ENCODE measurements around the gene KANK4. TPM values are rescaled to one million over a fixed set of nuclear protein-coding genes. Genes with fewer than 3 reads are reported as not detected.
"Not testable (repeated sequence)": the region's sequence is repeated elsewhere in the genome, so short reads cannot be mapped to it uniquely, and the experiment has no call there.

Gene KANK4
- total RNA-seq, 1 donor: under 0.01 TPM

DNA sequence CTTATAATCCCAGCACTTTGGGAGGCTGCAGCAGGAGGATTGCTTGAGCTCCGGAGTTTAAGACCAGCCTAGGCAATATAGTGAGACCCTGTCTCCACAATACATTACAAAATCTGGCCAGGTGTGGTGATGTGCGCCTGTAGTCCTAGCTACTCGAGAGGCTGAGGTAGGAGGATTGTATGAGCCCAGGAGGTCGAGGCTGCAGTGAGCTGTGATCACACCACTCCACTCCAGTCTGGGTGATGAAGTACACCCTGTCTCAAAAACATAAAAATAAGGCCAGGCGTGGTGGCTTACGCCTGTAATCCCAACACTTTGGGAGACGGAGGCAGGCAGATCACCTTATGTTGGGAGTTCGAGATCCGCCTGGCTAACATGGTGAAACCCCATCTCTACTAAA is 96.9 kb downstream of the KANK4 start:
- H3K79me2 ChIP-seq (ENCODE audit: insufficient read depth, low read length): no peaks in the 10 kb centered on the region
- H2AFZ ChIP-seq (ENCODE audit: low read length): no peak overlapping the region
- H3K36me3 ChIP-seq (ENCODE audit: insufficient read depth, low read length): no peaks in the 10 kb centered on the region
- no peaks in the 10 kb centered on the region for H4K20me1 ChIP-seq (ENCODE audit: insufficient read depth, low read length)
- H3K4me2 ChIP-seq (ENCODE audit: insufficient read depth, low read length): no peak overlapping the region
- H3K27ac ChIP-seq (ENCODE audit: low read depth, low read length): no peak overlapping the region
- TF ChIP-seq, protein P1, sequence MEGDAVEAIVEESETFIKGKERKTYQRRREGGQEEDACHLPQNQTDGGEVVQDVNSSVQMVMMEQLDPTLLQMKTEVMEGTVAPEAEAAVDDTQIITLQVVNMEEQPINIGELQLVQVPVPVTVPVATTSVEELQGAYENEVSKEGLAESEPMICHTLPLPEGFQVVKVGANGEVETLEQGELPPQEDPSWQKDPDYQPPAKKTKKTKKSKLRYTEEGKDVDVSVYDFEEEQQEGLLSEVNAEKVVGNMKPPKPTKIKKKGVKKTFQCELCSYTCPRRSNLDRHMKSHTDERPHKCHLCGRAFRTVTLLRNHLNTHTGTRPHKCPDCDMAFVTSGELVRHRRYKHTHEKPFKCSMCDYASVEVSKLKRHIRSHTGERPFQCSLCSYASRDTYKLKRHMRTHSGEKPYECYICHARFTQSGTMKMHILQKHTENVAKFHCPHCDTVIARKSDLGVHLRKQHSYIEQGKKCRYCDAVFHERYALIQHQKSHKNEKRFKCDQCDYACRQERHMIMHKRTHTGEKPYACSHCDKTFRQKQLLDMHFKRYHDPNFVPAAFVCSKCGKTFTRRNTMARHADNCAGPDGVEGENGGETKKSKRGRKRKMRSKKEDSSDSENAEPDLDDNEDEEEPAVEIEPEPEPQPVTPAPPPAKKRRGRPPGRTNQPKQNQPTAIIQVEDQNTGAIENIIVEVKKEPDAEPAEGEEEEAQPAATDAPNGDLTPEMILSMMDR (IDR thresholded peaks at IDR 0.05; ENCODE audit: extremely low read depth, low read depth, low read length): no peak
- no peaks in the 10 kb centered on the region for H3K27me3 ChIP-seq (ENCODE audit: insufficient read depth, low read length)
- H3K9me3 ChIP-seq (ENCODE audit: low read depth, low read length): no peaks in the 10 kb centered on the region
- no peak for DNase-seq (ENCODE audit: insufficient read length, low spot score, missing footprints)
- H3K4me1 ChIP-seq (ENCODE audit: insufficient read depth, low read length): no peaks in the 10 kb centered on the region
- no peak overlapping the region for H3K4me3 ChIP-seq (ENCODE audit: insufficient read depth, low read length)

DNA sequence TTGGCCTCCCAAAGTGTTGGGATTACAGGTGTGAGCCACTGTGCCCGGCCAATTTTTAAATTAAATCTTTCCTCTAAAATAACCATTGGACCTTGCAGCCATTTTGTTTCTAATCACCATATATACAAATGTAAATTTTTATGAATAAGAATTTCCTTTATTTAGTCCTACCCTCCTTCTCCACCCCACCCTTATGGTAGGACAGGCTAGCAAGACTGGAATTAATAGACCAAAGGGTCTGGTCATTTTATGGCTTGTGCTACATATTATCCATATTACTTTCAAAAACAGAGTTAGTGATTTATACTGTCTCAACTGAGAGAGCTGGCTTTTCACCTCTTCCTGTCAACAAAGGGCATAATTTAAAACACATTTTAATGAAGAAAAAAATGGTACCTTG is 98.1 kb downstream of the KANK4 start:
- Histone ChIP-seq H3K36me3 (ENCODE audit: insufficient read depth, low read length) (no peaks in the 10 kb centered on the region), H3K27me3 (ENCODE audit: insufficient read depth, low read length) (no peaks in the 10 kb centered on the region), H3K4me3 (ENCODE audit: insufficient read depth, low read length) (no peak overlapping the region), H3K4me1 (ENCODE audit: insufficient read depth, low read length) (no peaks in the 10 kb centered on the region), H4K20me1 (ENCODE audit: insufficient read depth, low read length) (no peaks in the 10 kb centered on the region), H3K79me2 (ENCODE audit: insufficient read depth, low read length) (no peaks in the 10 kb centered on the region), H2AFZ (ENCODE audit: low read length) (no peak overlapping the region), H3K9me3 (ENCODE audit: low read depth, low read length) (no peaks in the 10 kb centered on the region), H3K4me2 (ENCODE audit: insufficient read depth, low read length) (no peak overlapping the region), H3K27ac (ENCODE audit: low read depth, low read length) (no peak overlapping the region)
- TF ChIP-seq, protein P1 (IDR thresholded peaks at IDR 0.05; ENCODE audit: extremely low read depth, low read depth, low read length): no peak
- no peak for DNase-seq (ENCODE audit: insufficient read length, low spot score, missing footprints)

DNA sequence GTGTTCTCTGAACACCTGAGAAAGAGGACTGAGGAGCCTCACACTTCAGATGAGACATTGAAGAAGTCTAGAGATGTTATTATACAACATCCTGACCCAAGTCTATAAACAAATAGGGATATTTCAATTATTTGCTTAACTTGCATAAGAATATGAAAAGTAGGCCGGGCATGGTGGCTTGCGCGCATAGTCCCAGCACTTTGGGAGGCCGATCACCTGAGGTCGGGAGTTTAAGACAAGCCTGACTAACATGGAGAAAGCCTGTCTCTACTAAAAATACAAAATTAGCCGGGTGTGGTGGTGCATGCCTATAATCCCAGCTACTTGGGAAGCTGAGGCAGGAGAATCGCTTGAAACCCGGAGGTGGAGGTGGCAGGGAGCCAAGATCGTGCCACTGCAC is 98.8 kb downstream of the KANK4 start:
- H3K36me3 ChIP-seq (ENCODE audit: insufficient read depth, low read length); H3K4me1 ChIP-seq (ENCODE audit: insufficient read depth, low read length); H3K4me2 ChIP-seq (ENCODE audit: insufficient read depth, low read length); H2AFZ ChIP-seq (ENCODE audit: low read length); H3K27ac ChIP-seq (ENCODE audit: low read depth, low read length); H3K9me3 ChIP-seq (ENCODE audit: low read depth, low read length); DNase-seq (ENCODE audit: insufficient read length, low spot score, missing footprints); H3K27me3 ChIP-seq (ENCODE audit: insufficient read depth, low read length); H3K79me2 ChIP-seq (ENCODE audit: insufficient read depth, low read length); H4K20me1 ChIP-seq (ENCODE audit: insufficient read depth, low read length); H3K4me3 ChIP-seq (ENCODE audit: insufficient read depth, low read length): not testable (repeated sequence)

DNA sequence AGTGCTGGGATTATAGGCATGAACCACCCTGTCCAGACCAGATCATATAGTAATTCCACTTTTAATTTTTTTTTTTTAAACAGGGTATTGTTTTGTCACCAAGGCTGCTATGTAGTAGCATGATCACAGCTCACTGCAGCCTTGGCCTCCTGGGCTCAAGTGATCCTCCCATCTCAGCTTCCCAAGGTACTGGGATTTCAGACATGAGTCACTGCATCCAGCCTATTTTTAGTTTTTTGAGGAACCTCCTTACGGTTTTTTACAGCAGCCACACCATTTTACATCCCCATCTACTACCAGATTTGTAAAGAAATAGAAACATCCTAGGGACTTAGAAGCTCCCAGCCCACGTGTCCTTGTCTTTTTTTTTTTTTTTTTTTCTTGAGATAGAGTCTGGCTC is 100.6 kb downstream of the KANK4 start:
- H3K27ac ChIP-seq (ENCODE audit: low read depth, low read length): no peak overlapping the region
- H3K79me2 ChIP-seq (ENCODE audit: insufficient read depth, low read length): no peaks in the 10 kb centered on the region
- H4K20me1 ChIP-seq (ENCODE audit: insufficient read depth, low read length): no peaks in the 10 kb centered on the region
- H3K4me3 ChIP-seq (ENCODE audit: insufficient read depth, low read length): no peak overlapping the region
- TF ChIP-seq, protein P1 (IDR thresholded peaks at IDR 0.05; ENCODE audit: extremely low read depth, low read depth, low read length): no peak
- no peaks in the 10 kb centered on the region for H3K27me3 ChIP-seq (ENCODE audit: insufficient read depth, low read length)
- H3K9me3 ChIP-seq (ENCODE audit: low read depth, low read length): no peaks in the 10 kb centered on the region
- H2AFZ ChIP-seq (ENCODE audit: low read length): no peak overlapping the region
- no peak for DNase-seq (ENCODE audit: insufficient read length, low spot score, missing footprints)
- no peak overlapping the region for H3K4me2 ChIP-seq (ENCODE audit: insufficient read depth, low read length)
- H3K4me1 ChIP-seq (ENCODE audit: insufficient read depth, low read length): no peaks in the 10 kb centered on the region
- no peaks in the 10 kb centered on the region for H3K36me3 ChIP-seq (ENCODE audit: insufficient read depth, low read length)
